Cardiac fibroblast (primary cell): Measurements from ENCODE around the gene DDX5.

ENCODE experiments used
- DNase-seq, 2 donors: peaks; one replicate each; pipeline versions ENCODE4 v3.0.0 to v3.0.0-alpha.2; 2010; ENCODE audit warnings: low read depth in 2 of 2
- H3K4me3 ChIP-seq, 2 donors: replicated peaks in 1 of 2; 1 replicate in 1 of 2; 2 replicates in 1 of 2; pipeline ENCODE4 v1.5.1; 2011; ENCODE audit warnings: low read depth in 2 of 2, low read length in 2 of 2, mild to moderate bottlenecking in 2 of 2, moderate library complexity in 1 of 2
- CTCF ChIP-seq: IDR thresholded peaks from one replicate; pipeline ENCODE4 v1.5.1; 2011; ENCODE audit warnings: low read depth, mild to moderate bottlenecking, low read length, inconsistent platforms

Gene DDX5

GRCh38 chr17:64494121-64494520 is 12.0 kb downstream of the DDX5 start:
- no peak for DNase-seq
- no peak for TF ChIP-seq CTCF
- H3K4me3 ChIP-seq, result no peak overlapping the region

- TF ChIP-seq CTCF, result peak; percentile 49
- no peak overlapping the region for H3K4me3 ChIP-seq
- peak; percentile 38 to 66 for DNase-seq
Measured at GRCh38 chr17:64492481-64493109, 13.5 kb downstream of the DDX5 start.

GRCh38 chr17:64491994-64492393 is 14.1 kb downstream of the DDX5 start:
- H3K4me3 ChIP-seq, result no peak overlapping the region
- DNase-seq, result peak in 1 of 2 donors; percentile 39
- no peak for TF ChIP-seq CTCF

GRCh38 chr17:64491034-64491860 is 14.8 kb downstream of the DDX5 start:
- H3K4me3 ChIP-seq, result no peak overlapping the region
- peak; percentile 83 for TF ChIP-seq CTCF
- DNase-seq, result peak; percentile 66 to 72

- H3K4me3 ChIP-seq, result no peak overlapping the region
- DNase-seq, result no peak
- TF ChIP-seq CTCF, result no peak
Measured at GRCh38 chr17:64488301-64488700, 17.8 kb downstream of the DDX5 start.

- no peak overlapping the region for H3K4me3 ChIP-seq
- TF ChIP-seq CTCF, result no peak
- DNase-seq, result no peak
Measured at GRCh38 chr17:64484380-64484779, 21.7 kb downstream of the DDX5 start.
